PC-3 (cell line): Measurements from ENCODE around the gene ECHDC3.

Source experiments
- EZH2 ChIP-seq: fragments of 300-600 bp; sonication (generic); IDR thresholded peaks from one replicate; pipeline ENCODE4 v1.6.1; 2017; ENCODE audit warnings: antibody characterized with exemption, mild to moderate bottlenecking, low read length; ENCODE audit not compliant: unreplicated experiment
- EZH2phosphoT487 ChIP-seq: fragments of 300-600 bp; sonication (generic); IDR thresholded peaks from 2 replicates; pipeline ENCODE4 v1.6.1; 2018; ENCODE audit warnings: mild to moderate bottlenecking, antibody characterized with exemption, low read length, borderline replicate concordance
- TF ChIP-seq, protein P1 (sequence below): fragments of 300-600 bp; sonication (generic); conservative IDR thresholded peaks from 2 replicates; pipeline ENCODE4 v1.5.1; 2017; ENCODE audit warnings: antibody characterized with exemption, low read depth, mild to moderate bottlenecking, low read length

GRCh38 chr10:11695779-11696178, 46.4 kb upstream of the ECHDC3 start:
- TF ChIP-seq, protein P1, sequence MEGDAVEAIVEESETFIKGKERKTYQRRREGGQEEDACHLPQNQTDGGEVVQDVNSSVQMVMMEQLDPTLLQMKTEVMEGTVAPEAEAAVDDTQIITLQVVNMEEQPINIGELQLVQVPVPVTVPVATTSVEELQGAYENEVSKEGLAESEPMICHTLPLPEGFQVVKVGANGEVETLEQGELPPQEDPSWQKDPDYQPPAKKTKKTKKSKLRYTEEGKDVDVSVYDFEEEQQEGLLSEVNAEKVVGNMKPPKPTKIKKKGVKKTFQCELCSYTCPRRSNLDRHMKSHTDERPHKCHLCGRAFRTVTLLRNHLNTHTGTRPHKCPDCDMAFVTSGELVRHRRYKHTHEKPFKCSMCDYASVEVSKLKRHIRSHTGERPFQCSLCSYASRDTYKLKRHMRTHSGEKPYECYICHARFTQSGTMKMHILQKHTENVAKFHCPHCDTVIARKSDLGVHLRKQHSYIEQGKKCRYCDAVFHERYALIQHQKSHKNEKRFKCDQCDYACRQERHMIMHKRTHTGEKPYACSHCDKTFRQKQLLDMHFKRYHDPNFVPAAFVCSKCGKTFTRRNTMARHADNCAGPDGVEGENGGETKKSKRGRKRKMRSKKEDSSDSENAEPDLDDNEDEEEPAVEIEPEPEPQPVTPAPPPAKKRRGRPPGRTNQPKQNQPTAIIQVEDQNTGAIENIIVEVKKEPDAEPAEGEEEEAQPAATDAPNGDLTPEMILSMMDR = no peak
- no peak for TF ChIP-seq EZH2phosphoT487
- TF ChIP-seq EZH2 = no peak
